Measurements from ENCODE around the gene ARPC2. TPM values are rescaled to one million over a fixed set of nuclear protein-coding genes. Genes with fewer than 3 reads are reported as not detected.

ARPC2 gene
- total and polyA plus RNA-seq, 2 of the 13 experiments (the other 11 are each of a cell fraction or from before 2014, with no cell fraction given) = 168 to 303 TPM

DNA sequence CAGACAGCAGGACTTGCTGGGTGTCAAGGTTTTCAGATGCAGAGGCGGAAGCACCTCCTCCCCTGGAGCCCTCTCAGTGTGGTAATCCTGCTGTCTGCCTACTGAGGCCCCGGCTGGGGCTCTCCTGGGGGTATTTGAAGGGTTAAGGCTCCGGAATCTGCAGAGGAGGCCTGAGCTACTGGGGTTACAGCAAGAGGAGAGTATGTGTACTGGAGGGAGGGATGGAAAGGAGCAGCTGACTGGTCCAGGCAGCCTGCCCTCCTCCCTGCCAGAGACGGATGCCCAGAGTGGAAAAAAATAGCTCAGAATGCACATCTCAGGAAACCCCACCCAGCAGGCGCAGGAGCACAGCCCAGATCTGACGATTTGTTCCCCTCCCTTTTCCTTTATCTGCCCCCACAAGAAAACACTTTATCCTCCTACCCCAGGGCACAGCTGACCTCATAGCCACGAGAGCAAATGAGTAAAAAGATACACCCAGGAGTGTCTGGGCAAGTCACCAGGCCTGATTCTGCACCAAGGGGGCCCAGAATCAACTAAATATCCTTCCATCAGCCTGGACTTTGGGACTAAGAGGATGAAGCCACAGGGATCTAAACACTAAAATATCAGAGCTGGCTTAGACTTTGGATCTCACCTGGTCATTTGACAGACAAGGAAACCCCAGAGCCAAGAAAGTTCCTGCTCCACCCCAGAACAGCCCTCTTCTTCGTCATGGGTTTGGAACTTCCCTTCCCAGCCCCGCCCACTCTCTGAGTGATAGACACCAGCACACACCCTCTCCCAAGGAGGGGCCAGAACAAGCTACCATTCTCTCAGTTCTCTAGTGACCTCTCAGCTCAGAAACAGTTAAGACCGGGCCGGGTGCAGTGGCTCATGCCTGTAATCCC is 69.8 kb downstream of the ARPC2 start (continued):
- TF ChIP-seq, protein P1, sequence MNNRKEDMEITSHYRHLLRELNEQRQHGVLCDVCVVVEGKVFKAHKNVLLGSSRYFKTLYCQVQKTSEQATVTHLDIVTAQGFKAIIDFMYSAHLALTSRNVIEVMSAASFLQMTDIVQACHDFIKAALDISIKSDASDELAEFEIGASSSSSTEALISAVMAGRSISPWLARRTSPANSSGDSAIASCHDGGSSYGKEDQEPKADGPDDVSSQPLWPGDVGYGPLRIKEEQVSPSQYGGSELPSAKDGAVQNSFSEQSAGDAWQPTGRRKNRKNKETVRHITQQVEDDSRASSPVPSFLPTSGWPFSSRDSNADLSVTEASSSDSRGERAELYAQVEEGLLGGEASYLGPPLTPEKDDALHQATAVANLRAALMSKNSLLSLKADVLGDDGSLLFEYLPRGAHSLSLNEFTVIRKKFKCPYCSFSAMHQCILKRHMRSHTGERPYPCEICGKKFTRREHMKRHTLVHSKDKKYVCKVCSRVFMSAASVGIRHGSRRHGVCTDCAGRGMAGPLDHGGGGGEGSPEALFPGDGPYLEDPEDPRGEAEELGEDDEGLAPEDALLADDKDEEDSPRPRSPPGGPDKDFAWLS (CRISPR knock-in tag; IDR thresholded peaks at IDR 0.05; ENCODE audit: borderline replicate concordance) = no peak
- TF ChIP-seq ERF (CRISPR knock-in tag; IDR thresholded peaks at IDR 0.05) (peak; percentile 21; the same call in 1 of the 2 replicates), ATF7 (IDR thresholded peaks at IDR 0.05) (no peak), ATF7 (CRISPR knock-in tag; IDR thresholded peaks at IDR 0.05) (0 out of 2 replicates have a peak, but pooled peaks have one; percentile 14), STAT5B (CRISPR knock-in tag; IDR thresholded peaks at IDR 0.05) (no peak), HNRNPLL (IDR thresholded peaks at IDR 0.05; ENCODE audit: low read depth, low read length, poor library complexity, severe bottlenecking) (no peak), CBX1 (IDR thresholded peaks at IDR 0.05; ENCODE audit: low read depth) (no peak), BORCS8-MEF2B (CRISPR knock-in tag; IDR thresholded peaks at IDR 0.05) (no peak), ZNF513 (CRISPR knock-in tag; conservative IDR thresholded peaks at IDR 0.05) (no peak), ZNF761 (CRISPR knock-in tag; conservative IDR thresholded peaks at IDR 0.05) (peak; percentile 78; the same call in 1 of the 2 replicates), ZNF501 (CRISPR knock-in tag; IDR thresholded peaks at IDR 0.05) (no peak; the same call in 1 of the 2 replicates), CENPBD1 (CRISPR knock-in tag; IDR thresholded peaks at IDR 0.05; ENCODE audit: borderline replicate concordance, low read depth) (no peak), ZNF343 (CRISPR knock-in tag; IDR thresholded peaks at IDR 0.05) (no peak), ZNF607 (CRISPR knock-in tag; IDR thresholded peaks at IDR 0.05; ENCODE audit: borderline replicate concordance) (0 out of 2 replicates have a peak, but pooled peaks have one; percentile 11), PAX8 (CRISPR knock-in tag; IDR thresholded peaks at IDR 0.05; ENCODE audit: borderline replicate concordance) (no peak), ARNT (IDR thresholded peaks at IDR 0.05) (no peak), ZNF264 (CRISPR knock-in tag; IDR thresholded peaks at IDR 0.05) (no peak), KDM5A (IDR thresholded peaks at IDR 0.05; ENCODE audit: borderline replicate concordance, low read length) (peak; percentile 61; the same call in 1 of the 2 replicates), SP5 (CRISPR knock-in tag; IDR thresholded peaks at IDR 0.05; ENCODE audit: borderline replicate concordance, low read depth) (peak; percentile 88), RAD51 (IDR thresholded peaks at IDR 0.05; ENCODE audit: borderline replicate concordance) (no peak)
- TF ChIP-seq, protein P2, sequence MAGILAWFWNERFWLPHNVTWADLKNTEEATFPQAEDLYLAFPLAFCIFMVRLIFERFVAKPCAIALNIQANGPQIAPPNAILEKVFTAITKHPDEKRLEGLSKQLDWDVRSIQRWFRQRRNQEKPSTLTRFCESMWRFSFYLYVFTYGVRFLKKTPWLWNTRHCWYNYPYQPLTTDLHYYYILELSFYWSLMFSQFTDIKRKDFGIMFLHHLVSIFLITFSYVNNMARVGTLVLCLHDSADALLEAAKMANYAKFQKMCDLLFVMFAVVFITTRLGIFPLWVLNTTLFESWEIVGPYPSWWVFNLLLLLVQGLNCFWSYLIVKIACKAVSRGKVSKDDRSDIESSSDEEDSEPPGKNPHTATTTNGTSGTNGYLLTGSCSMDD (CRISPR knock-in tag; IDR thresholded peaks at IDR 0.05) = no peak
- TF ChIP-seq, protein P3, sequence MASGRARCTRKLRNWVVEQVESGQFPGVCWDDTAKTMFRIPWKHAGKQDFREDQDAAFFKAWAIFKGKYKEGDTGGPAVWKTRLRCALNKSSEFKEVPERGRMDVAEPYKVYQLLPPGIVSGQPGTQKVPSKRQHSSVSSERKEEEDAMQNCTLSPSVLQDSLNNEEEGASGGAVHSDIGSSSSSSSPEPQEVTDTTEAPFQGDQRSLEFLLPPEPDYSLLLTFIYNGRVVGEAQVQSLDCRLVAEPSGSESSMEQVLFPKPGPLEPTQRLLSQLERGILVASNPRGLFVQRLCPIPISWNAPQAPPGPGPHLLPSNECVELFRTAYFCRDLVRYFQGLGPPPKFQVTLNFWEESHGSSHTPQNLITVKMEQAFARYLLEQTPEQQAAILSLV (CRISPR knock-in tag; IDR thresholded peaks at IDR 0.05; ENCODE audit: borderline replicate concordance) = 0 out of 2 replicates have a peak, but pooled peaks have one; percentile 10
- TF ChIP-seq, protein P4, sequence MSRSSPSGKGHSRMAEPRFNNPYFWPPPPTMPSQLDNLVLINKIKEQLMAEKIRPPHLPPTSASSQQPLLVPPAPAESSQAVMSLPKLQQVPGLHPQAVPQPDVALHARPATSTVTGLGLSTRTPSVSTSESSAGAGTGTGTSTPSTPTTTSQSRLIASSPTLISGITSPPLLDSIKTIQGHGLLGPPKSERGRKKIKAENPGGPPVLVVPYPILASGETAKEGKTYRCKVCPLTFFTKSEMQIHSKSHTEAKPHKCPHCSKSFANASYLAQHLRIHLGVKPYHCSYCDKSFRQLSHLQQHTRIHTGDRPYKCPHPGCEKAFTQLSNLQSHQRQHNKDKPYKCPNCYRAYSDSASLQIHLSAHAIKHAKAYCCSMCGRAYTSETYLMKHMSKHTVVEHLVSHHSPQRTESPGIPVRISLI (CRISPR knock-in tag; IDR thresholded peaks at IDR 0.05; ENCODE audit: borderline replicate concordance) = no peak
